D721Med (cell line): ENCODE results near the gene TTC39A.

ENCODE experiments used
- DNase-seq: peaks from one replicate; pipeline ENCODE4 v3.0.0; 2011; ENCODE audit warnings: low spot score; ENCODE audit not compliant: insufficient read length
- FAIRE-seq: peaks from 2 replicates; lab custom pipeline; 2011; peaks lifted over from hg19 to GRCh38; lab: Jason Lieb, UNC
- CTCF ChIP-seq: IDR thresholded peaks from 2 replicates; pipeline ENCODE4 v1.5.1; 2012; ENCODE audit warnings: mild to moderate bottlenecking, control low read depth; ENCODE audit not compliant: insufficient read depth; ENCODE audit errors: missing control alignments

TTC39A gene

GRCh38 chr1:51346086-51346942 is 16.0 kb upstream of the TTC39A start:
- TF ChIP-seq CTCF, result no peak
- DNase-seq, result no peak
- no peak for FAIRE-seq

- no peak for TF ChIP-seq CTCF
- DNase-seq, result no peak
- FAIRE-seq, result no peak
These were observed 14.9 kb upstream of the TTC39A start for GRCh38 chr1:51345300-51345687.

DNA sequence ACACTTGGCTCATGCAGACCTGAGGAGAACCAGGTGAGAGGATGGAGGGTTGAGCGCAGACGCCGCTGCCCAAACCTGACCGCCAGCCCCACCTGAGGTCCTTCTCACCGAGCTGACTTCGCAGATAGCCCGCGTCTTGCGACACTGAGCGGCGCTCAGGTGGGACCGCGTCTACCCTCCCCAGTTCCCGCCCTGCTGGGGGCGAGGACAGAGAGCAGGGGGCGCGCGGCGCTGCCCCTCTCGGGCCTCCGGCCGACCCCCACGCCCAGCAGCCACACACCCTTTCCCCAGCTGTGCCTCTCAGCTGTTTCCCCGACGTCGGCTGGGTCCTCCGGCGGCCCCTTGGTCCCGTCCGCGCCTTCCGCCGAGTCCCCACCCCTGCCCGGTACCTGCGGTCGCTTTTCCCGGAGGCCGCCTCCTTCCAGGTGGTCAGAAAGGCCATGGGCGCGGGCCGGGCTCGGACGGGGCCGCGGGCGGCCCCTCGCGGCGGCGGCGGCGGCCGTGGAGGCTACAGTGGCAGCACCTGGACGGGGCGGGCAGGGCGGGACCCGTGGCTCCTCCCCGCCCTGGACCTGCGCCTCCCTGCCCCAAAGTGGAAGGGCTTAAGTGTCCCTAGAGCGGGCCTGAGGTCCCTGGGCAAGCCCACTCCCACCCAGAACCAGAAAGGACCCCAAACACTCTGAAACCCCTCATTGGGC is 14.4 kb upstream of the TTC39A start:
- no peak for TF ChIP-seq CTCF
- FAIRE-seq, result no peak
- no peak for DNase-seq

- FAIRE-seq (no peak), DNase-seq (no peak)
- TF ChIP-seq CTCF, result no peak
These were observed 13.9 kb upstream of the TTC39A start for GRCh38 chr1:51344276-51344601.

GRCh38 chr1:51343624-51344023 is 13.3 kb upstream of the TTC39A start:
- no peak for DNase-seq
- FAIRE-seq, result no peak
- TF ChIP-seq CTCF, result no peak

GRCh38 chr1:51342591-51343206 is 12.3 kb upstream of the TTC39A start:
- TF ChIP-seq CTCF, result no peak
- DNase-seq (no peak), FAIRE-seq (no peak)
